ENCODE data around the gene PSME3IP1.

DNA sequence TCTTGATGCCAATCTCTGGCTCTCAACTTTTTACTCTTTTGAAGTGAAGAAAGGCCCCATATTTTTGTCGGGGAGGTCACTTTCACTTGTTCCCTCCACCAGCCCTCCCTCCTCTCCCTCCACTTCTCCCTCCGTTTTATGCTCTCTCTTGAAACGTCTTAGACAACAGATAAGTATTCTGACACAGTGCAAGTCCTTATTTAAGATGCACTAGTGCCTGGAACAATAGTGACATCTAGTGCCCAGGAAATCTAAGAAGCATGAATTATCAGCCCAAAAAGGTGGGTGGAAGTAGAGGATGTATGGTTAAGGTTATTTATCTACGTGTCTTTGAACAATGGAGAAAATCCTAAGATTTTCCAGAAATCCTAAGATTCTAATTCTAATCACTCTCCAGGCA, 17.9 kb downstream of the PSME3IP1 start:
- no peak for TF ChIP-seq ZBTB7A (IDR thresholded peaks at IDR 0.05; ENCODE audit: low read depth)
- TF ChIP-seq, protein P1, sequence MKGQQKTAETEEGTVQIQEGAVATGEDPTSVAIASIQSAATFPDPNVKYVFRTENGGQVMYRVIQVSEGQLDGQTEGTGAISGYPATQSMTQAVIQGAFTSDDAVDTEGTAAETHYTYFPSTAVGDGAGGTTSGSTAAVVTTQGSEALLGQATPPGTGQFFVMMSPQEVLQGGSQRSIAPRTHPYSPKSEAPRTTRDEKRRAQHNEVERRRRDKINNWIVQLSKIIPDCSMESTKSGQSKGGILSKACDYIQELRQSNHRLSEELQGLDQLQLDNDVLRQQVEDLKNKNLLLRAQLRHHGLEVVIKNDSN (IDR thresholded peaks at IDR 0.05): no peak
- no peak for TF ChIP-seq EP300 (IDR thresholded peaks at IDR 0.05; ENCODE audit: borderline replicate concordance)
- no peak for TF ChIP-seq YY1 (IDR thresholded peaks at IDR 0.05; ENCODE audit: low read depth)

Measured in Ishikawa (cell line).